Epithelial cell of prostate (primary cell): ENCODE data around the gene P2RX2.

ENCODE experiments used
- DNase-seq: peaks from one replicate; pipeline ENCODE4 v3.0.0-alpha.2; 2011; ENCODE audit warnings: low read depth, low spot score
- H3K27ac ChIP-seq: fragments of 450-650 bp; 2 replicates; pipeline ENCODE4 v1.5.1; 2017; ENCODE audit warnings: mild to moderate bottlenecking

Gene P2RX2

GRCh38 chr12:132618683-132619043, at the start of gene P2RX2:
Gene P2RX2 (plus strand): TSS chr12:132618776. CDS start chr12:132618817, 41 bp downstream.
- no peak within 1 kb of the TSS for H3K27ac ChIP-seq

GRCh38 chr12:132568826-132569480, 49.6 kb upstream of the P2RX2 start:
- no peak for DNase-seq
- H3K27ac ChIP-seq: no peak overlapping the region

More at GRCh38 chr12:132618683-132619043, at the start of gene P2RX2:
- no peak for DNase-seq

- no peak overlapping the region for H3K27ac ChIP-seq
- DNase-seq: no peak
Observed at GRCh38 chr12:132569856-132570480, 48.6 kb upstream of the P2RX2 start.

GRCh38 chr12:132570635-132571034, 47.9 kb upstream of the P2RX2 start:
- H3K27ac ChIP-seq: no peak overlapping the region
- no peak for DNase-seq

- no peak overlapping the region for H3K27ac ChIP-seq
- no peak for DNase-seq
Observed at GRCh38 chr12:132571051-132571450, 47.5 kb upstream of the P2RX2 start.

GRCh38 chr12:132571598-132571997, 47.0 kb upstream of the P2RX2 start:
- no peak for DNase-seq

GRCh38 chr12:132572106-132572505, 46.5 kb upstream of the P2RX2 start:
- H3K27ac ChIP-seq: no peak overlapping the region
- no peak for DNase-seq

More at GRCh38 chr12:132571598-132571997, 47.0 kb upstream of the P2RX2 start:
- H3K27ac ChIP-seq: no peak overlapping the region

- no peak for DNase-seq
- H3K27ac ChIP-seq: no peak overlapping the region
Observed at GRCh38 chr12:132572801-132573760, 45.5 kb upstream of the P2RX2 start.

GRCh38 chr12:132574271-132574996, 44.1 kb upstream of the P2RX2 start:
- H3K27ac ChIP-seq: no peak overlapping the region
- no peak for DNase-seq

GRCh38 chr12:132575661-132576060, 42.9 kb upstream of the P2RX2 start:
- no peak for DNase-seq
- no peak overlapping the region for H3K27ac ChIP-seq

- H3K27ac ChIP-seq: no peak overlapping the region
- no peak for DNase-seq
Observed at GRCh38 chr12:132576701-132577100, 41.9 kb upstream of the P2RX2 start.

- no peak for DNase-seq
- no peak overlapping the region for H3K27ac ChIP-seq
Observed at GRCh38 chr12:132577191-132577920, 41.2 kb upstream of the P2RX2 start.

- H3K27ac ChIP-seq: no peak overlapping the region
- no peak for DNase-seq
Observed at GRCh38 chr12:132578118-132578517, 40.5 kb upstream of the P2RX2 start.

GRCh38 chr12:132578826-132579225, 39.8 kb upstream of the P2RX2 start:
- DNase-seq: no peak
- no peak overlapping the region for H3K27ac ChIP-seq

GRCh38 chr12:132579744-132580143, 38.8 kb upstream of the P2RX2 start:
- no peak overlapping the region for H3K27ac ChIP-seq
- DNase-seq: no peak

- no peak overlapping the region for H3K27ac ChIP-seq
Observed at GRCh38 chr12:132580701-132581292, 37.8 kb upstream of the P2RX2 start.

GRCh38 chr12:132581348-132582057, 37.1 kb upstream of the P2RX2 start:
- no peak overlapping the region for H3K27ac ChIP-seq
- DNase-seq: no peak

More at GRCh38 chr12:132580701-132581292, 37.8 kb upstream of the P2RX2 start:
- DNase-seq: no peak

- H3K27ac ChIP-seq: no peak overlapping the region
Observed at GRCh38 chr12:132582058-132582420, 36.5 kb upstream of the P2RX2 start.

More at GRCh38 chr12:132582058-132582420, 36.5 kb upstream of the P2RX2 start:
- no peak for DNase-seq
